Neuronal stem cell (in vitro differentiated cells): ENCODE measurements around the gene KIF6.

ENCODE experiments used
- DNase-seq: peaks from one replicate; pipeline ENCODE4 v3.0.0-alpha.2; 2013; ENCODE audit warnings: low spot score
- H2AFZ ChIP-seq: one replicate; pipeline ENCODE4 v1.6.1; 2013; ENCODE audit warnings: mild to moderate bottlenecking, low read length, inconsistent platforms
- H2AK5ac ChIP-seq: 2 replicates; pipeline ENCODE4 v1.6.1; 2013; ENCODE audit warnings: low read depth, mild to moderate bottlenecking, inconsistent platforms, low read length, moderate library complexity, mixed read lengths
- H2BK120ac ChIP-seq: 2 replicates; pipeline ENCODE4 v1.6.1; 2013; ENCODE audit warnings: low read depth, mild to moderate bottlenecking, inconsistent platforms, low read length, moderate library complexity, mixed read lengths
- H2BK12ac ChIP-seq: one replicate; pipeline ENCODE4 v1.6.1; 2013; ENCODE audit warnings: low read length, inconsistent platforms
- H2BK15ac ChIP-seq: 2 replicates; pipeline ENCODE4 v1.6.1; 2013; ENCODE audit warnings: mild to moderate bottlenecking, low read length, inconsistent platforms, mixed read lengths
- H2BK5ac ChIP-seq: one replicate; pipeline ENCODE4 v1.6.1; 2013; ENCODE audit warnings: inconsistent platforms, mild to moderate bottlenecking, low read length, moderate library complexity
- H3K14ac ChIP-seq: one replicate; pipeline ENCODE4 v1.6.1; 2013; ENCODE audit warnings: low read length, inconsistent platforms
- H3K18ac ChIP-seq: 2 replicates; pipeline ENCODE4 v1.6.1; 2013; ENCODE audit warnings: low read length, inconsistent platforms
- H3K23ac ChIP-seq: 2 replicates; pipeline ENCODE4 v1.6.1; 2013; ENCODE audit warnings: low read depth, mild to moderate bottlenecking, mixed read lengths, low read length, inconsistent platforms; ENCODE audit not compliant: poor library complexity
- H3K27ac ChIP-seq: replicated peaks from 3 replicates; pipeline ENCODE4 v1.5.1; 2013; ENCODE audit warnings: low read length, inconsistent platforms
- H3K27me3 ChIP-seq, 3 experiments: 2 replicates each; pipeline ENCODE4 v1.6.1; 2013; ENCODE audit warnings: low read length in 3 of 3, mild to moderate bottlenecking in 2 of 3, inconsistent platforms in 1 of 3, low read depth in 1 of 3, mixed read lengths in 1 of 3, moderate library complexity in 1 of 3; ENCODE audit not compliant: control insufficient read depth in 3 of 3, insufficient read depth in 3 of 3
- H3K36me3 ChIP-seq, 2 donors: replicated peaks in 1 of 2; 2 replicates each; pipeline ENCODE4 v1.6.1; 2013; ENCODE audit warnings: low read length in 2 of 2; ENCODE audit not compliant: control insufficient read depth in 2 of 2, insufficient read depth in 2 of 2
- H3K4ac ChIP-seq: 2 replicates; pipeline ENCODE4 v1.6.1; 2013; ENCODE audit warnings: inconsistent platforms, mild to moderate bottlenecking, low read length, moderate library complexity
- H3K4me1 ChIP-seq, 2 donors: 1 replicate in 1 of 2; 2 replicates in 1 of 2; pipeline ENCODE4 v1.6.1; 2013; ENCODE audit warnings: low read length in 2 of 2, low read depth in 1 of 2; ENCODE audit not compliant: control insufficient read depth in 2 of 2, insufficient read depth in 1 of 2
- H3K4me2 ChIP-seq: one replicate; pipeline ENCODE4 v1.6.1; 2013; ENCODE audit warnings: mild to moderate bottlenecking, low read length, inconsistent platforms; ENCODE audit not compliant: insufficient read depth, poor library complexity, severe bottlenecking
- H3K4me3 ChIP-seq, 2 donors: 2 replicates each; pipeline ENCODE4 v1.5.1; 2013; ENCODE audit warnings: low read length in 2 of 2, mild to moderate bottlenecking in 2 of 2, inconsistent platforms in 1 of 2, moderate library complexity in 1 of 2
- H3K79me1 ChIP-seq: one replicate; pipeline ENCODE4 v1.6.1; 2013; ENCODE audit warnings: low read depth, mild to moderate bottlenecking, inconsistent platforms, low read length, moderate library complexity
- H3K9ac ChIP-seq: one replicate; pipeline ENCODE4 v1.6.1; 2013; ENCODE audit warnings: mild to moderate bottlenecking, low read depth, low read length, inconsistent platforms; ENCODE audit not compliant: poor library complexity
- H3K9me3 ChIP-seq, 2 donors: replicated peaks in 1 of 2; 2 replicates each; pipeline versions ENCODE3 to v1.6.1; 2013; ENCODE audit warnings: low read length in 2 of 2, mild to moderate bottlenecking in 2 of 2, inconsistent platforms in 1 of 2, low read depth in 1 of 2, mixed read lengths in 1 of 2, moderate library complexity in 1 of 2; ENCODE audit not compliant: control insufficient read depth in 2 of 2, insufficient read depth in 1 of 2
- H4K8ac ChIP-seq: one replicate; pipeline ENCODE4 v1.6.1; 2013; ENCODE audit warnings: low read depth, mild to moderate bottlenecking, inconsistent platforms, low read length, moderate library complexity
- H4K91ac ChIP-seq: one replicate; pipeline ENCODE4 v1.6.1; 2013; ENCODE audit warnings: low read length, low read depth, mild to moderate bottlenecking, inconsistent platforms; ENCODE audit not compliant: poor library complexity
- WGBS, 2 donors: extraction: QIAGEN DNeasy Blood & Tissue Kit; methylation state at CpG; one replicate each; pipeline ENCODE4 v1.1.7; 2013; ENCODE audit warnings: missing lambda C conversion rate in 2 of 2, mixed read lengths in 1 of 2; ENCODE audit not compliant: insufficient read length in 2 of 2, insufficient replicate concordance in 1 of 2; ENCODE audit errors: extremely low coverage in 2 of 2; 5-methylcytosine and 5-hydroxymethylcytosine counted together

Gene KIF6

GRCh38 chr6:39653612-39654011, 71.6 kb downstream of the KIF6 start:
- no peak overlapping the region for H2BK5ac ChIP-seq
- H2BK15ac ChIP-seq = no peak overlapping the region
- no peak for DNase-seq
- H2AK5ac ChIP-seq = no peak overlapping the region
- H3K14ac ChIP-seq = no peak overlapping the region
- no peaks in the 10 kb centered on the region for H3K27me3 ChIP-seq
- H3K27ac ChIP-seq = peak overlapping the region; percentile 66
- H4K8ac ChIP-seq = no peak overlapping the region
- H3K4me1 ChIP-seq = peaks cover 6 to 12% of the 10 kb centered on the region in 2 donors
- H3K79me1 ChIP-seq = no peaks in the 10 kb centered on the region
- H3K9me3 ChIP-seq = no peaks in the 10 kb centered on the region
- H2BK12ac ChIP-seq = no peak overlapping the region
- H3K9ac ChIP-seq = no peak overlapping the region
- no peak overlapping the region for H2BK120ac ChIP-seq
- no peak overlapping the region for H3K4me2 ChIP-seq
- no peak overlapping the region for H3K23ac ChIP-seq
- H3K4me3 ChIP-seq = no peak overlapping the region
- no peak overlapping the region for H3K18ac ChIP-seq
- no peak overlapping the region for H4K91ac ChIP-seq
- no peaks in the 10 kb centered on the region for H3K36me3 ChIP-seq
- peak overlapping the region; percentile 56 for H2AFZ ChIP-seq
- WGBS, 2 donors = no CpG with 5 or more reads among the region's 2 CpGs
- H3K4ac ChIP-seq = no peak overlapping the region

- no peaks in the 10 kb centered on the region for H3K36me3 ChIP-seq
- no CpG with 5 or more reads among the region's 2 CpGs for WGBS, 2 donors
- H3K4ac ChIP-seq = no peak overlapping the region
- no peaks in the 10 kb centered on the region for H3K79me1 ChIP-seq
- no peak overlapping the region for H2BK15ac ChIP-seq
- H4K8ac ChIP-seq = no peak overlapping the region
- no peaks in the 10 kb centered on the region for H3K9me3 ChIP-seq
- H4K91ac ChIP-seq = no peak overlapping the region
- H3K18ac ChIP-seq = no peak overlapping the region
- H3K9ac ChIP-seq = no peak overlapping the region
- no peak overlapping the region for H3K23ac ChIP-seq
- no peak overlapping the region for H2BK120ac ChIP-seq
- peaks cover 6 to 12% of the 10 kb centered on the region in 2 donors for H3K4me1 ChIP-seq
- no peak overlapping the region for H3K27ac ChIP-seq
- no peak overlapping the region for H2BK5ac ChIP-seq
- peak overlapping the region; percentile 5 for H2AFZ ChIP-seq
- DNase-seq = no peak
- H3K14ac ChIP-seq = no peak overlapping the region
- H3K4me2 ChIP-seq = no peak overlapping the region
- H3K4me3 ChIP-seq = no peak overlapping the region
- no peaks in the 10 kb centered on the region for H3K27me3 ChIP-seq
- no peak overlapping the region for H2AK5ac ChIP-seq
- H2BK12ac ChIP-seq = no peak overlapping the region
Observed at GRCh38 chr6:39649996-39650395, 75.2 kb downstream of the KIF6 start.

DNA sequence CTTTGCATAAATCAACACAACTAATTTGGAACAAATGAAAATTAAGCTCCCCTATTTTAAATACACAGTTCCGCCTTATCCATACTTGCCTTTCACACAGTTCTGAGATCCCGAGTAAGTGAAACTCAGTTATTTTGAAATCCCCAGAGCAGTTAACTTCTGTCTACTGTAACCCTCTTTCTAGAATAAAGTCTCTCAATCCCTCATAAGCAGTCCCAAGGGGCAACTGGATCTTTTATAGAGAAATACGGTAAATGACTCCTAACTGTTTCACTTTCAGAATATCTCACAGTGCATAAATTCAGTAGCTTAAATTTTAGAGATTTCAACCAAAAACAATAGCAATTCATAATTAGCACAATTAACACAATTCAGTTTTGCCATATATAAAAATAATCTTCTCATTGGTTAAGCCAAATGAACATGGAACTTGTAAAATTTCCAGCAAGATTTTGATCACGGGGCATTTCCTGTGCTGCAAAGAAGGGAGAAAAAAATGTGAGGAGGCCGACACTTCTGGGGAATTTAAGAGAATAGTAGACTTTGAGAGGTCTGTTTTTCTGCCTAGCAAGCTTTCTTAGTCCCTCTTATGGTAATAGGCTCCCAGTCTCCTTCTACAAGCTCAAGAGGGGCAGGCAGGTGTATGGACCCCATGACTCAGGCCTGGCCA, 78.3 kb downstream of the KIF6 start:
- H3K27me3 ChIP-seq = no peaks in the 10 kb centered on the region
- H3K9me3 ChIP-seq = no peaks in the 10 kb centered on the region
- H2BK120ac ChIP-seq = no peak overlapping the region
- no peak overlapping the region for H2BK5ac ChIP-seq
- no peak overlapping the region for H3K9ac ChIP-seq
- peak overlapping the region; percentile 29 for H2AFZ ChIP-seq
- H3K4me3 ChIP-seq = no peak overlapping the region
- H3K27ac ChIP-seq = no peak overlapping the region
- no peak overlapping the region for H3K18ac ChIP-seq
- no peak overlapping the region for H4K91ac ChIP-seq
- H3K4me1 ChIP-seq = peaks cover 0 to 4% of the 10 kb centered on the region in 2 donors
- no peaks in the 10 kb centered on the region for H3K36me3 ChIP-seq
- H2AK5ac ChIP-seq = no peak overlapping the region
- H2BK12ac ChIP-seq = no peak overlapping the region
- no peak overlapping the region for H4K8ac ChIP-seq
- WGBS, 2 donors = no CpG with 5 or more reads among the region's 5 CpGs
- H3K23ac ChIP-seq = no peak overlapping the region
- no peak overlapping the region for H3K14ac ChIP-seq
- no peak overlapping the region for H3K4me2 ChIP-seq
- no peak for DNase-seq
- no peak overlapping the region for H3K4ac ChIP-seq
- H3K79me1 ChIP-seq = no peaks in the 10 kb centered on the region
- no peak overlapping the region for H2BK15ac ChIP-seq

- no peak overlapping the region for H3K4me2 ChIP-seq
- WGBS, 2 donors = no CpG with 5 or more reads among the region's 2 CpGs
- H3K27me3 ChIP-seq = no peaks in the 10 kb centered on the region
- H4K8ac ChIP-seq = no peak overlapping the region
- H3K18ac ChIP-seq = no peak overlapping the region
- no peak for DNase-seq
- H3K79me1 ChIP-seq = no peaks in the 10 kb centered on the region
- no peak overlapping the region for H2BK12ac ChIP-seq
- no peak overlapping the region for H2BK15ac ChIP-seq
- no peak overlapping the region for H4K91ac ChIP-seq
- H3K36me3 ChIP-seq = no peaks in the 10 kb centered on the region
- H3K4ac ChIP-seq = no peak overlapping the region
- no peak overlapping the region for H2BK120ac ChIP-seq
- H3K14ac ChIP-seq = no peak overlapping the region
- H3K23ac ChIP-seq = no peak overlapping the region
- no peaks in the 10 kb centered on the region for H3K4me1 ChIP-seq
- H3K9me3 ChIP-seq = no peaks in the 10 kb centered on the region
- no peak overlapping the region for H3K9ac ChIP-seq
- no peak overlapping the region for H3K4me3 ChIP-seq
- H3K27ac ChIP-seq = no peak overlapping the region
- H2AK5ac ChIP-seq = no peak overlapping the region
- H2AFZ ChIP-seq = no peak overlapping the region
- H2BK5ac ChIP-seq = no peak overlapping the region
Observed at GRCh38 chr6:39642270-39642669, 82.9 kb downstream of the KIF6 start.
